ENCODE data around the gene CNKSR2. TPM values are rescaled to one million over a fixed set of nuclear protein-coding genes. Genes with fewer than 3 reads are reported as not detected.
"Not testable (repeated sequence)": the region's sequence is repeated elsewhere in the genome, so short reads cannot be mapped to it uniquely, and the experiment has no call there.

CNKSR2 gene
- total RNA-seq, 1 donor from 2014 or later, result 1.7 TPM

GRCh38 chrX:21469071-21469470, 94.9 kb downstream of the CNKSR2 start:
- no peak for TF ChIP-seq CTCF (IDR thresholded peaks at IDR 0.05)
- no peaks in the 10 kb centered on the region for H3K36me3 Mint-ChIP-seq (ENCODE audit: low read depth)
- H3K27me3 Mint-ChIP-seq (ENCODE audit: low read depth), result no peaks in the 10 kb centered on the region
- H3K9me3 Mint-ChIP-seq (ENCODE audit: low read depth), result no peaks in the 10 kb centered on the region
- H3K27ac Mint-ChIP-seq (ENCODE audit: unreplicated experiment), result no peak overlapping the region
- H3K4me3 Mint-ChIP-seq (ENCODE audit: unreplicated experiment), result no peak overlapping the region
- H3K4me1 Mint-ChIP-seq (ENCODE audit: low read depth), result no peaks in the 10 kb centered on the region
- DNase-seq (ENCODE audit: low spot score), result no peak

- Mint-ChIP-seq H3K4me3 (ENCODE audit: unreplicated experiment) (no peak overlapping the region), H3K4me1 (ENCODE audit: low read depth) (no peaks in the 10 kb centered on the region), H3K36me3 (ENCODE audit: low read depth) (no peaks in the 10 kb centered on the region), H3K27ac (ENCODE audit: unreplicated experiment) (no peak overlapping the region), H3K9me3 (ENCODE audit: low read depth) (no peaks in the 10 kb centered on the region), H3K27me3 (ENCODE audit: low read depth) (no peaks in the 10 kb centered on the region)
- no peak for TF ChIP-seq CTCF (IDR thresholded peaks at IDR 0.05)
- no peak for DNase-seq (ENCODE audit: low spot score)
Measured at GRCh38 chrX:21476909-21477308, 102.7 kb downstream of the CNKSR2 start.

GRCh38 chrX:21479695-21480270, 105.6 kb downstream of the CNKSR2 start:
- no peak for DNase-seq (ENCODE audit: low spot score)
- Mint-ChIP-seq H3K4me3 (ENCODE audit: unreplicated experiment) (no peak overlapping the region), H3K27me3 (ENCODE audit: low read depth) (no peaks in the 10 kb centered on the region), H3K4me1 (ENCODE audit: low read depth) (no peaks in the 10 kb centered on the region), H3K27ac (ENCODE audit: unreplicated experiment) (no peak overlapping the region), H3K36me3 (ENCODE audit: low read depth) (no peaks in the 10 kb centered on the region), H3K9me3 (ENCODE audit: low read depth) (no peaks in the 10 kb centered on the region)
- peak; percentile 85 for TF ChIP-seq CTCF (IDR thresholded peaks at IDR 0.05)

- H3K36me3 Mint-ChIP-seq (ENCODE audit: low read depth), result no peaks in the 10 kb centered on the region
- no peak for DNase-seq (ENCODE audit: low spot score)
- H3K4me3 Mint-ChIP-seq (ENCODE audit: unreplicated experiment), result no peak overlapping the region
- TF ChIP-seq CTCF (IDR thresholded peaks at IDR 0.05), result no peak
- H3K4me1 Mint-ChIP-seq (ENCODE audit: low read depth), result no peaks in the 10 kb centered on the region
- no peak overlapping the region for H3K27ac Mint-ChIP-seq (ENCODE audit: unreplicated experiment)
- no peaks in the 10 kb centered on the region for H3K27me3 Mint-ChIP-seq (ENCODE audit: low read depth)
- H3K9me3 Mint-ChIP-seq (ENCODE audit: low read depth), result no peaks in the 10 kb centered on the region
Measured at GRCh38 chrX:21481761-21482160, 107.5 kb downstream of the CNKSR2 start.

GRCh38 chrX:21484051-21484450, 109.8 kb downstream of the CNKSR2 start:
- not testable (repeated sequence) for H3K4me3 Mint-ChIP-seq (ENCODE audit: unreplicated experiment); DNase-seq (ENCODE audit: low spot score); H3K27ac Mint-ChIP-seq (ENCODE audit: unreplicated experiment); H3K27me3 Mint-ChIP-seq (ENCODE audit: low read depth); H3K4me1 Mint-ChIP-seq (ENCODE audit: low read depth); H3K9me3 Mint-ChIP-seq (ENCODE audit: low read depth); H3K36me3 Mint-ChIP-seq (ENCODE audit: low read depth)

GRCh38 chrX:21487832-21488231, 113.6 kb downstream of the CNKSR2 start:
- no peak for TF ChIP-seq CTCF (IDR thresholded peaks at IDR 0.05)
- DNase-seq (ENCODE audit: low spot score), result no peak
- no peaks in the 10 kb centered on the region for H3K9me3 Mint-ChIP-seq (ENCODE audit: low read depth)
- no peak overlapping the region for H3K27ac Mint-ChIP-seq (ENCODE audit: unreplicated experiment)
- no peaks in the 10 kb centered on the region for H3K27me3 Mint-ChIP-seq (ENCODE audit: low read depth)
- H3K4me3 Mint-ChIP-seq (ENCODE audit: unreplicated experiment), result no peak overlapping the region
- H3K36me3 Mint-ChIP-seq (ENCODE audit: low read depth), result no peaks in the 10 kb centered on the region
- peaks cover 5% of the 10 kb centered on the region for H3K4me1 Mint-ChIP-seq (ENCODE audit: low read depth)

All from chondrocyte (in vitro differentiated cells).